Cerebellar nuclear complex (tissue), 1 donor: Measurements from ENCODE around the gene TBKBP1.
A peak's percentile ranks its signal among the peaks of the same experiment; 100 is the strongest.

ENCODE experiments used
- DNase-seq, 2 experiments: peaks; one replicate each; lab custom pipeline; 2025; lab: John Stamatoyannopoulos, UW

TBKBP1 gene

GRCh38 chr17:47693731-47694580 lies at the start of gene TBKBP1:
Gene TBKBP1, plus strand, starts transcription at chr17:47694161. Its CDS starts 1,952 bp downstream, at chr17:47696113.
- DNase-seq = no peak

- DNase-seq = no peak
These were observed 49.6 kb upstream of the TBKBP1 start for GRCh38 chr17:47644324-47644723.

GRCh38 chr17:47649153-47649971 lies 44.6 kb upstream of the TBKBP1 start, which contains the start of gene KPNB1:
Gene KPNB1, plus strand, starts transcription at chr17:47649919. Its CDS starts 326 bp downstream, at chr17:47650245.
- peak; percentile 89 to 98 for DNase-seq

- no peak for DNase-seq
These were observed 43.9 kb upstream of the TBKBP1 start for GRCh38 chr17:47649972-47650524.

- DNase-seq = peak; percentile 44 to 66
These were observed 43.1 kb upstream of the TBKBP1 start for GRCh38 chr17:47650525-47651522.

- DNase-seq = no peak
These were observed 42.3 kb upstream of the TBKBP1 start for GRCh38 chr17:47651704-47652103.

- DNase-seq = no peak
These were observed 41.4 kb upstream of the TBKBP1 start for GRCh38 chr17:47652570-47652969.

- no peak for DNase-seq
These were observed 40.5 kb upstream of the TBKBP1 start for GRCh38 chr17:47653442-47653841.

GRCh38 chr17:47654991-47655390 lies 39.0 kb upstream of the TBKBP1 start:
- DNase-seq = no peak

- DNase-seq = no peak
These were observed 33.9 kb upstream of the TBKBP1 start for GRCh38 chr17:47660064-47660492.

GRCh38 chr17:47663912-47664623 lies 29.9 kb upstream of the TBKBP1 start:
- peak in 1 of 2 experiments; percentile 27 for DNase-seq

GRCh38 chr17:47664624-47664941 lies 29.4 kb upstream of the TBKBP1 start:
- DNase-seq = no peak

GRCh38 chr17:47665655-47666054 lies 28.3 kb upstream of the TBKBP1 start:
- DNase-seq = no peak

GRCh38 chr17:47669081-47669480 lies 24.9 kb upstream of the TBKBP1 start:
- no peak for DNase-seq

- no peak for DNase-seq
These were observed 23.9 kb upstream of the TBKBP1 start for GRCh38 chr17:47670064-47670463.

- no peak for DNase-seq
These were observed 19.5 kb upstream of the TBKBP1 start for GRCh38 chr17:47674499-47674898.

- no peak for DNase-seq
These were observed 18.4 kb upstream of the TBKBP1 start for GRCh38 chr17:47675380-47676198.

GRCh38 chr17:47676199-47676472 lies 17.8 kb upstream of the TBKBP1 start:
- DNase-seq = no peak

- no peak for DNase-seq
These were observed 17.3 kb upstream of the TBKBP1 start for GRCh38 chr17:47676510-47677165.

GRCh38 chr17:47678196-47678595 lies 15.8 kb upstream of the TBKBP1 start:
- no peak for DNase-seq
